ENCODE data around the gene OSBPL5.

The OSBPL5 gene

GRCh38 chr11:3170044-3170755 is 5.1 kb upstream of the OSBPL5 start:
- H3K4me3 ChIP-seq (ENCODE audit: low read depth, low read length): peak overlapping the region; percentile 57
- TF ChIP-seq CTCF (IDR thresholded peaks at IDR 0.05; ENCODE audit: low read depth, low read length): no peak

GRCh38 chr11:3169255-3170043 is 4.3 kb upstream of the OSBPL5 start:
- TF ChIP-seq CTCF (IDR thresholded peaks at IDR 0.05; ENCODE audit: low read depth, low read length): no peak
- peak overlapping the region; percentile 57 for H3K4me3 ChIP-seq (ENCODE audit: low read depth, low read length)

- H3K4me3 ChIP-seq (ENCODE audit: low read depth, low read length): peak overlapping the region; percentile 57
Observed at GRCh38 chr11:3168742-3169254, 3.7 kb upstream of the OSBPL5 start.

- no peak overlapping the region for H3K4me3 ChIP-seq (ENCODE audit: low read depth, low read length)
- TF ChIP-seq CTCF (IDR thresholded peaks at IDR 0.05; ENCODE audit: low read depth, low read length): no peak
Observed at GRCh38 chr11:3167143-3168119, 2.3 kb upstream of the OSBPL5 start.

GRCh38 chr11:3166268-3167142 is 1.4 kb upstream of the OSBPL5 start:
- no peak for TF ChIP-seq CTCF (IDR thresholded peaks at IDR 0.05; ENCODE audit: low read depth, low read length)
- H3K4me3 ChIP-seq (ENCODE audit: low read depth, low read length): no peak overlapping the region

- no peak overlapping the region for H3K4me3 ChIP-seq (ENCODE audit: low read depth, low read length)
- no peak for TF ChIP-seq CTCF (IDR thresholded peaks at IDR 0.05; ENCODE audit: low read depth, low read length)
Observed at GRCh38 chr11:3165916-3166267, 782 bp upstream of the OSBPL5 start.
